LoVo (cell line): ENCODE data around the gene TACC2.
"Not testable (repeated sequence)": the region's sequence is repeated elsewhere in the genome, so short reads cannot be mapped to it uniquely, and the experiment has no call there.

ENCODE experiments used
- DNase-seq: peaks from one replicate; pipeline ENCODE4 v3.0.0-alpha.2; 2016; ENCODE audit warnings: low spot score

Gene TACC2

GRCh38 chr10:122062831-122063674 is 74.1 kb downstream of the TACC2 start:
- DNase-seq, result peak; percentile 92

GRCh38 chr10:122066337-122066939 is 77.5 kb downstream of the TACC2 start:
- not testable (repeated sequence) for DNase-seq

- DNase-seq, result no peak
Measured at GRCh38 chr10:122068844-122069243, 79.9 kb downstream of the TACC2 start.

GRCh38 chr10:122072491-122072890 is 83.5 kb downstream of the TACC2 start:
- no peak for DNase-seq

- no peak for DNase-seq
Measured at GRCh38 chr10:122073508-122073907, 84.5 kb downstream of the TACC2 start.

GRCh38 chr10:122075171-122075570 is 86.2 kb downstream of the TACC2 start:
- DNase-seq, result no peak

GRCh38 chr10:122075876-122076275 is 86.9 kb downstream of the TACC2 start:
- DNase-seq, result not testable (repeated sequence)

- no peak for DNase-seq
Measured at GRCh38 chr10:122077311-122077875, 88.4 kb downstream of the TACC2 start.

- no peak for DNase-seq
Measured at GRCh38 chr10:122078326-122078725, 89.4 kb downstream of the TACC2 start.

- no peak for DNase-seq
Measured at GRCh38 chr10:122078965-122079795, 90.2 kb downstream of the TACC2 start.

GRCh38 chr10:122082616-122083477 is 93.9 kb downstream of the TACC2 start:
- DNase-seq, result no peak

GRCh38 chr10:122083478-122084025 is 94.6 kb downstream of the TACC2 start:
- DNase-seq, result no peak

GRCh38 chr10:122084286-122085041 is 95.5 kb downstream of the TACC2 start:
- DNase-seq, result no peak

GRCh38 chr10:122085423-122085911 is 96.5 kb downstream of the TACC2 start:
- DNase-seq, result no peak

GRCh38 chr10:122086416-122087240 is 97.7 kb downstream of the TACC2 start:
- DNase-seq, result no peak

- DNase-seq, result no peak
Measured at GRCh38 chr10:122087436-122087835, 98.5 kb downstream of the TACC2 start.

GRCh38 chr10:122089311-122090017 is 100.5 kb downstream of the TACC2 start:
- no peak for DNase-seq

GRCh38 chr10:122091722-122092121 is 102.8 kb downstream of the TACC2 start:
- DNase-seq, result no peak

GRCh38 chr10:122093076-122093475 is 104.1 kb downstream of the TACC2 start:
- DNase-seq, result no peak
